LNCAP (cell line): ENCODE measurements around the gene NOL4.
A peak's percentile ranks its signal among the peaks of the same experiment; 100 is the strongest.

ENCODE experiments used
- TF ChIP-seq, protein P1 (sequence below): fragments of 450-650 bp; IDR thresholded peaks from 2 replicates; pipeline ENCODE4 v1.5.1; 2017; ENCODE audit warnings: mild to moderate bottlenecking

The NOL4 gene, protein sequence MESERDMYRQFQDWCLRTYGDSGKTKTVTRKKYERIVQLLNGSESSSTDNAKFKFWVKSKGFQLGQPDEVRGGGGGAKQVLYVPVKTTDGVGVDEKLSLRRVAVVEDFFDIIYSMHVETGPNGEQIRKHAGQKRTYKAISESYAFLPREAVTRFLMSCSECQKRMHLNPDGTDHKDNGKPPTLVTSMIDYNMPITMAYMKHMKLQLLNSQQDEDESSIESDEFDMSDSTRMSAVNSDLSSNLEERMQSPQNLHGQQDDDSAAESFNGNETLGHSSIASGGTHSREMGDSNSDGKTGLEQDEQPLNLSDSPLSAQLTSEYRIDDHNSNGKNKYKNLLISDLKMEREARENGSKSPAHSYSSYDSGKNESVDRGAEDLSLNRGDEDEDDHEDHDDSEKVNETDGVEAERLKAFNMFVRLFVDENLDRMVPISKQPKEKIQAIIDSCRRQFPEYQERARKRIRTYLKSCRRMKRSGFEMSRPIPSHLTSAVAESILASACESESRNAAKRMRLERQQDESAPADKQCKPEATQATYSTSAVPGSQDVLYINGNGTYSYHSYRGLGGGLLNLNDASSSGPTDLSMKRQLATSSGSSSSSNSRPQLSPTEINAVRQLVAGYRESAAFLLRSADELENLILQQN

DNA sequence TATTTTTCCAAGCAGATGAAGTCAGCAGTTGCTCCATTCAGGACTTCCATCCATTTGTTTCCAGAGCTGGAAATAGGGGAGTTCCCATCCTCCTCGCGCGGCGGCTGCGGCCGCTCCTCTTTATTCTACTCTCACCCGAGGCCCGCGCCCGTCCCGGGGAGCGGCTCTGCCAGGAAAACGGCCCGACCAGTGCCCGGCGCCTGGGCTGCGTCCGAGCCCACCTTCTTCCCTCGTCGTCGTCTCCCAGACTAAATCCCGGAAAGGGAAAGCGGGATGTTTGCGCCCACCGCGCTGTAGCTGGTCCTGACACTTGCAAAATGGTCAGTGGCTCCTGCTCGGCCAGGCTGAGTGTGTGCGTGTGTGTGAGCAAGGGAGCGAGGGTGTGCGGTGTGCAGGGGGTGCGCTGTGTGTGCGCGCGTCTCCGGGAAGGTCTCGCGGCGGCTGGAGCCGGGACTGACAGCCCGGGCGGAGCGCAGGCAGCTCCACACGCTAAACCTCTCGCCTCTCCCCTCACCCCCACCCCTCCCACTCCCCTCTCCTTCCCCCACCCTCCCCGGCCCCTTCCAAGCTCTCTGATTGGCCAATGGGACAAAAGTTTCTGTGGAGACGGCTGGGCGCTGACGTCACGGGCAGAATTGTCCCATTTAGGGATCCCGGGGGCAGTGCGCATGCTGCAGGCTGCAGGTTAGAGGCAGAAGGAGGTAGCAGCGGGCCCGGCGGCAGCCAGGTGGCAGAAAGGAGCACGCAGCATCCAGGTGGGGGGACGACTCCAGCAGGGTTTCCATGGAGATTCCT is at the start of gene NOL4:
TSS of gene NOL4 (minus strand) at position 491 of the 795 bp plus-strand sequence. CDS start 1,660 bp downstream, outside the sequence.
- TF ChIP-seq, protein P1, sequence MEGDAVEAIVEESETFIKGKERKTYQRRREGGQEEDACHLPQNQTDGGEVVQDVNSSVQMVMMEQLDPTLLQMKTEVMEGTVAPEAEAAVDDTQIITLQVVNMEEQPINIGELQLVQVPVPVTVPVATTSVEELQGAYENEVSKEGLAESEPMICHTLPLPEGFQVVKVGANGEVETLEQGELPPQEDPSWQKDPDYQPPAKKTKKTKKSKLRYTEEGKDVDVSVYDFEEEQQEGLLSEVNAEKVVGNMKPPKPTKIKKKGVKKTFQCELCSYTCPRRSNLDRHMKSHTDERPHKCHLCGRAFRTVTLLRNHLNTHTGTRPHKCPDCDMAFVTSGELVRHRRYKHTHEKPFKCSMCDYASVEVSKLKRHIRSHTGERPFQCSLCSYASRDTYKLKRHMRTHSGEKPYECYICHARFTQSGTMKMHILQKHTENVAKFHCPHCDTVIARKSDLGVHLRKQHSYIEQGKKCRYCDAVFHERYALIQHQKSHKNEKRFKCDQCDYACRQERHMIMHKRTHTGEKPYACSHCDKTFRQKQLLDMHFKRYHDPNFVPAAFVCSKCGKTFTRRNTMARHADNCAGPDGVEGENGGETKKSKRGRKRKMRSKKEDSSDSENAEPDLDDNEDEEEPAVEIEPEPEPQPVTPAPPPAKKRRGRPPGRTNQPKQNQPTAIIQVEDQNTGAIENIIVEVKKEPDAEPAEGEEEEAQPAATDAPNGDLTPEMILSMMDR: peak; percentile 36; the same call in 1 of the 2 replicates

DNA sequence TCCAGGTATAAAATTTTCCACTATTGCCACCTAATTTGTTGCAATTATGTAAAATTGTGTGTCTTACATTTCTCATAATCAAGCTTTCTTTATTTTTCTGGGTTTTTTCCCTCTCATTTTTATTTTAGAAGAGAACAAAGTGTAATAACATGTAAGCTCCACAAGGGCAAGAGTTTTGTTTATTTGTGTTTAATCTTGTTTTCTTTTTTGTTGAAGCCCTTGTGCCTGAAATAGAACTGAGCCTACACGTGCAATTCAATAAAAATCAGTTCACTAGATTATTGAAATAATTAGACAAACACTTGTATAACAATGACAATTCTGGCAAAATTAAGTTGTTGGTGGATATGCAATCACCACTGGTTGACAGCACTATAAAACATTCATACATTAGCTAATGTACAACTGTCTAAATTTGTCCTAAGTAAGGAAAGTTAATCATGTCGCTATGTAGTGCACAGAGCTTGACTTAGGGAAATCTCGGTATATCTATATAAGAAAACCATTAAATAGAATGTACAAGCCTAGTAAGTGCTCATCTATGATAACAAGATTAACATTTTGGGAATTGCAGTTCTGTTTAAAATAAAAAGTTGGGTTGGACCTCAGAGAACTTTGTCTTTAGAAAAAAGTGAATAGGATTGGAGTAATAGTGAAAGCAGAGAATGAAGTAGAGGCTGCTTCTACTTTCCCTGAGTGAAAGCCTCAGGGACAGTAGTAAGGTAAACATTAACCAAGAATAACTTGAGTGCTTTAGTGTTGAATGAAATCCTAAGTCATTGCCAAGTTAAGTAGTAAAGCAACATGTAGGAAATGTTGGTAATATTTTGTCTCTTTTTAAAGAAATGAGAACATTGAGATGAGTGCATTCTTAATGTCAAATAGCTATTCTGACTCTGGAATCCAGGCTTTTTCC is 37.4 kb upstream of the NOL4 start:
- TF ChIP-seq, protein P1: no peak

DNA sequence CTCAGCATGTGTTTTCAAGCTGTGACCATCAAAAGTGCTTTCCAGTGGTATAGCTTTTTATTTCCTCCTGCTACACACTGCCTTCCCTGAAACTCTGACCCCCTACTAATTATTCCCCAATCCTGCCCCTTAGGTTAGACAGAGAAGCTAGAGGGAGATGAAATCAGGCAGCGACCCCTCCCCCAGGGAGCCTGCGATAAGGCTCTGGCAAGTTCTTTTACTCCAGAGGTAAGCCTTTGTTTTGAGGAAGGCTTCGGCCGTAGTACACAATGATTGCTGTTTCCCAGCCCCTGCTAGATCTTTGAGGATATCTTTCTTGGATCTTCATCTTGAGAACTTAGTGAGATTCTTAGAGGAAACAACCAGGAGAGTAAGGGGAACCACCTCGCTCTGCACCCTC is 33.5 kb upstream of the NOL4 start:
- TF ChIP-seq, protein P1: no peak

DNA sequence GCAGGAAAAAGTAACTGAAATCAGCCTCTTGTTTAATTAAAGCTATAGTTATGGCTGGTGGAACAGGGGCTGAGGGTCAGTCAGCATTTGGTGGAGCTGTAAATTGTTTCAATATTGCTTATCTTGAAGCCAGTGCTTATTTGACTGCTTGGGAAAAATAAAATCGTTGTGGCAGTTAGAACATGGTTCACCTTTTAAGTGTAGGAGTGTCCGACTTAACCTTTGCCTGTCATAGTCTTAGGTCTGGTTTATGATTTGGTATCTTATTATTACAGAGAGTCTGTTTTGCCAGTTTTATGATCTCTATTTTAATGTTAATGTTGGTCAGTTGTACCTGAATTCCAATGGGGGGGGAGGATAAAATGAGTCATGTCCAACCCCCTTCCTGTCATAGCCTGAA is 27.2 kb upstream of the NOL4 start:
- TF ChIP-seq, protein P1: no peak

DNA sequence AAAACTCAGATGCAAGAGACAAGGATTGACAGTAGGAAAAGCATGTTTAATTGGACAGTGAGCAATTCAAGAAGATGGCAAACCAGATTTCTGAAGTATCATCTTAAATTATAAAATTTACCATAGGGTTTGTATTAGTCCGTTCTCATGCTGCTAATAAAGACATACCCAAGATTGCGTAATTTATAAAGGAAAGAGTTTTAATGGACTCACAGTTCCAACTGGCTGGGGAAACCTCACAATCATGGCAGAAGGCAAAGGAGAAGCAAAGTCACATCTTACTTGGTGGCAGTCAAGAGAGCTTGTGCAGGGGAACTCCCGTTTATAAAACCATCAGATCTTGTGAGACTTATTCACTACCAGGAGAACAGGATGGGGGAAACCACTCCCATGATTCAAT is 24.0 kb upstream of the NOL4 start:
- TF ChIP-seq, protein P1: no peak

DNA sequence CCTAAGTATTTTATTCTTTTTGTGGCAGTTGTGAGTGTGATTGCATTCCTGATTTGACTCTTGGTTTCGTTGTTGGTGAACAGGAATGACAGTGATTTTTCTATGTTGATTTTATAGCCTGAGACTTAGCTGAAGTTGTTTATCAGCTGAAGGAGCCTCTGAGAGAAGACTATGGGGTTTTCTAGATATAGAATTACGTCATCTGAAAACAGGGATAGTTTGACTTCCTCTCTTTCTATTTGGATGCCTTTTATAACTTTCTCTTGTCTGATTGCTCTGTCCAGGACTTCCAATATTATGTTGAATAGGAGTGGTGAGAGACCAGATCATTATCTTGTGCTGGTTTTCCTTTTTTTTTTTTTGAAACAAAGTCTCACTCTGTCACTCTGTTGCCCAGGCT is 18.0 kb upstream of the NOL4 start:
- TF ChIP-seq, protein P1: no peak

DNA sequence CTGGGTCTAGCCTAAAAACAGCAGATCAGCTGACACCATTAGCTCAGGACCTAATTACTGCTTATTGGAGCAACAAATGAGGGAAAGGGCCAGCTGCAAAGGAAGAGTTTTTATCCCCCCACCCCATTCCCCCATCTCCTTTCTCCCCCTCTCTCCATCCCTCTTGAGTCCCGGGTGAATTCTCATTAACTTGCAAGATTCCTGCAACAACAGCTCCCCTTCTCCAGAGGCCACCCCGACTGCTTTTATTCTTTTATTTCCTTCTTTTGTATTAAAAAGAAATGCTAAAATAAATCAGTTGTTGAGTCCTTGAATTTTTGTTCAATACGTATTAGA is 473 bp upstream of the NOL4 start:
- TF ChIP-seq, protein P1: no peak
